Forelimb muscle (tissue), 1 donor: ENCODE results near the gene CEP68. TPM values are rescaled to one million over a fixed set of nuclear protein-coding genes. Genes with fewer than 3 reads are reported as not detected.
"Not testable (repeated sequence)": the region's sequence is repeated elsewhere in the genome, so short reads cannot be mapped to it uniquely, and the experiment has no call there.

ENCODE experiments used
- DNase-seq: peaks from one replicate; pipeline ENCODE4 v3.0.0-alpha.2; 2013; ENCODE audit warnings: low read depth
- polyA plus RNA-seq: library from polyadenylated mRNA; unstranded; fragments of 120-200 nt; gene quantifications from one replicate; pipeline ENCODE4 v1.2.1, GENCODE V29; 2013; ENCODE audit not compliant: insufficient read length

CEP68 gene
- polyA plus RNA-seq, 1 donor, result 26.0 TPM

GRCh38 chr2:65079017-65079416, 22.8 kb downstream of the CEP68 start:
- no peak for DNase-seq

DNA sequence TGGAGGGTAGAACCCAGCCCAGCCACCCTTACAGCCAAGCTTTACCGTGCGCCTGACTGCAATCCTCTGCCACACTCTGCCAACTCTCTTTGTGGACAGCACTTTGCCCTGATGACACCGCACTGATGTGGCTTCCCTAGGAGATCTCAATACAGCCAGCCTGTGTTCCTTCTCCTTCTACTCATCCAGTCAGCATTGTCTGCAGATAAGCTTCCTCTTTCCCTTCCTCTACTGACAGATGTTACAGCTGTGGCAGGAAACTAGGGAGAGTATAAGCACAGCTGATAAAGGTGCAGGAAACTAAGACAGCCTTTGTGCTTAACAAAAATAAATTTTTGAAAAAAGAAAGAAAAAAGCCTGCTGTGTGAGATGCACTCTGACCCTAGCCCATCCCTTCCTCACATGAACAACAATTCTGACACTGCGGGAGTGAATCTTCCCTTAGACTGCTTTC, 25.0 kb downstream of the CEP68 start:
- no peak for DNase-seq

GRCh38 chr2:65085148-65085547, 28.9 kb downstream of the CEP68 start:
- no peak for DNase-seq

GRCh38 chr2:65092791-65093190, 36.6 kb downstream of the CEP68 start:
- no peak for DNase-seq

DNA sequence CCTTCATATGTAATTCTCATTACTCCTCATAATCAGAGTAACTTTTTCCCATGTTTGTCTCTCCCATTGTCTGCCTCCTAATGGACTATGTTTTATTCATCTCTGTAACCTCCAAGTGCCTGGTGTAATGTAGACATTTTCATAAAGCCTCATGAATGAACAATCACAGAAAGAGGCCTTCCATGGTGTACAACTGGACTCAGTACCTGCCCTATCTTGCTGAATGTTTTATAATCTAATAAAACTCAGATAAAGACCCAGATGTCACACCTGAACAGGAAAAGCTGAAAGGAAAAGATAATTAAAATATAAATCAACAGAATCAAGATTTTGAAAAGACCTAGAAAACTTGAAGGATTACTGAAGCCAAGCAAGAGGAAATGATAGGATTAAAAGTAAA, 37.0 kb downstream of the CEP68 start:
- no peak for DNase-seq

DNA sequence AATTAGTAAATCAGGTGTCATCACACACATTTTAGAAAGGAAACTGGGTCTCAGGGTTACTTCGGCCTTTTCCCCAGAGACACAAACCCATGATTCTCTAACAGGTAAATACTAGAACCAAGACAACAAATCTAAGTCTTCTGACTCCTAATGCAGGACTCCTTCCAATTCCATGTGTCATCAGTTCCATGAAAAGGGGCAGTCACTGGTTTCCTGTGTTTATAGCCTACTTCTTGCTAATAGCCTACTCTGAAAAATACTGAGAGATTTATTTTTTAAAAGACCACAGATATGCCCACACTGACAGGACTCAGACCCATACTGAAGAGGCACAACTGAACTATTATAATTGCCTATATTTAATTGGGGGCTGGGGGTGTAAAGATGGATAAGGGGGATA, 40.7 kb downstream of the CEP68 start:
- DNase-seq, result no peak

- DNase-seq, result no peak
Observed at GRCh38 chr2:65097844-65098243, 41.6 kb downstream of the CEP68 start.

GRCh38 chr2:65098741-65099140, 42.5 kb downstream of the CEP68 start:
- DNase-seq, result no peak

- no peak for DNase-seq
Observed at GRCh38 chr2:65101071-65101470, 44.9 kb downstream of the CEP68 start.

DNA sequence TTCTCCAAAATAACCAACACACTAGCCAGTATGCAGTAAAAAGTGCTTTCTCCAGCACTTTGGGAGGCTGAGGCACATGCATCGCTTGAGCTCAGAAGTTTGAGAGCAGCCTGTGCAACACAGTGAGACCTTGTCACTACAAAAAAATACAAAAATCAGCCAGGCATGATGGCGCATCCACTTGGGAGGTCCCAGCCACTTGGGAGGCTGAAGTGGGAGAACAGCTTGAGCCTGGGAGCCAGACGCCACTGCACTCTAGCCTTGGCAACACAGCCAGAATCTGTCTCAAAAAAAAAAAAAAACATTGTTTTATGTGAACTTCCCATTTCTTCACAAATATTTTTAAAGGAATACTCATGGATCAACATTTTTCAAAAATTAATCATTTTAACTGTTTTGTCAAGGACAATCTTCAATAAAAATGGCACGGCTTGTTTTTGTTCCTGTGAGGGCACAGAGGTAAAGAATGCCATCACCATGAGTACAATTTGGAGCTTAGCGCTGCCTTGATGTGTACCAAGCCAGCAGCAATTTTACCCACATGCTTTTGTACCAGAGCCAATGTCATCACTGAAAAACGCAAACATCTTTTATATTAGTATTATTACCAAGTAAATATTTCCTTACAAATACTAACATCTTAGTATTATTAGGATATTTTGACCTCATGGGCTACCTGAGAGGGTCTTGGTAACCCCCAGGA, 46.9 kb downstream of the CEP68 start:
- no peak for DNase-seq

DNA sequence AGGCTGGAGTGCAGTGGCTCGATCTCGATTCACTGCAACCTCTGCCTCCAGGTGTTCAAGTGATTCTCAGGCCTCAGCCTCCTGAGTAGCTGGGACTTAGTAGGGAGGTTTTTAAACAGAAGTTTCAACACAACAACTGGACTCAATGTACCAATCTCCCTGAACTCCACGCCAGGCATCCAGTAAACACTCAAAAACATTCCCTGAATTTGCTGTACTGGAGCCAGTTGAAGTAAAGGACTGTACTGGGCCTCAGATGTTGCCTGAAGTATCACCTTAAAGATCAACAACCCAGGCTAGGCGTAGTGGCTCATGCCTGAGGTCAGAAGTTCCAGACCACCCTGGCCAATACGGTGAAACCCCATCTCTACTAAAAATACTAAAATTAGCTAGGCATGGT, 51.3 kb downstream of the CEP68 start:
- DNase-seq, result no peak

DNA sequence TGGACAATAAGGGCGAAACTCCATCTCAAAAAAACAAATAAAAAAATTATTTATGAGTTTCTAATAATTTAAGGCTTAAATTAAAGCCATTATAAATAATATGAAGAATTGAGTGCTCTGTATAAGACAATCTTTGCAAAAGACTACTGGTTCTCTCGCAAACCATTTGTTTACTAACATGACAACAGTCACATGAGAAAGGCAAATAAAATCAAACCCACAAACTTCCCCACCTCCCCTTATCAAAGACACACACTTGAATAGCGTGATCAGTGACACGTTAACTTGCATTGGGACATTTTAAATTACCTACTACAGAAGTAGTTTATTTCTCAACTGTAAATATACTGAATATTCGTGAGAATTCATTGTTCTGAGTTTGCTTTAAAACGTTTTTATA, 52.6 kb downstream of the CEP68 start:
- no peak for DNase-seq

- no peak for DNase-seq
Observed at GRCh38 chr2:65112633-65113032, 56.4 kb downstream of the CEP68 start.

DNA sequence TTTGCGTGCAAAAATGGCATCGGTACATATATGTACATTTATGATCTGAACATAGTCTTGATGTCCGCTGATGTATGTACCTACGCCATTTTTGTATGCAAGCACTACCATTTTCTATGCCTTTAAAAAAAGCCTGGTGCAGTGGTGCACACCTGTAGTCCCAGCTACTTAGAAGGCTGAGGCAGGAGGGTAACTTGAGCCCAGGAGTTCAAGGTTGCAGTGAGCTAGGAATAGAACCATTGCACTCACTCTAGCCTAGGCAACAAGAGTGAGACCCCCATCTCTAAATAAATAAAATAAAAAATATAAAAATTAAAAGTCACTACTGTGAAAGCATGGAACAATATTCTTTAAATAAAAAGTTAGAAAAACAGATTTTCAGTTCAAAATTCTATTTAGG, 57.0 kb downstream of the CEP68 start:
- no peak for DNase-seq

GRCh38 chr2:65113816-65114215, 57.6 kb downstream of the CEP68 start:
- no peak for DNase-seq

GRCh38 chr2:65114921-65115320, 58.7 kb downstream of the CEP68 start:
- no peak for DNase-seq

- DNase-seq, result no peak
Observed at GRCh38 chr2:65116645-65117044, 60.4 kb downstream of the CEP68 start.

- DNase-seq, result no peak
Observed at GRCh38 chr2:65120990-65121693, 64.9 kb downstream of the CEP68 start.

GRCh38 chr2:65122313-65122712, 66.1 kb downstream of the CEP68 start:
- no peak for DNase-seq

DNA sequence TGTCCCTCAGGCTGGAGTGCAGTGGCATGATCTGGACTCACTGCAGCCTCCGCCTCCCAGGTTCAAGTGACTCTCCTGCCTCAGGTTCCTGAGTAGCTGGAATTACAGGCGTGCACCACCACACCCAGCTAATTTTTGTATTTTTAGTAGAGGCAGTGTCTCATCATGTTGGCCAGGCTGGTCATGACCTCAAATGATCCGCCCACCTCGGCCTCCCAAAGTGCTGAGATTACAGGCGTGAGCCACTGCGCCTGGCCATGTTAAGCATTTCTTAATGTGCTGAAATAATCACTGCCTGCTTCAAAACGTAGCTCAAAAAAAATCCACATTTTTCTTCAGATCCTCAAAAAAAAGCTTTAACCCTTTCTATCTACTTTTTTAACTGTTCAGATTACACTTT, 69.2 kb downstream of the CEP68 start:
- not testable (repeated sequence) for DNase-seq

DNA sequence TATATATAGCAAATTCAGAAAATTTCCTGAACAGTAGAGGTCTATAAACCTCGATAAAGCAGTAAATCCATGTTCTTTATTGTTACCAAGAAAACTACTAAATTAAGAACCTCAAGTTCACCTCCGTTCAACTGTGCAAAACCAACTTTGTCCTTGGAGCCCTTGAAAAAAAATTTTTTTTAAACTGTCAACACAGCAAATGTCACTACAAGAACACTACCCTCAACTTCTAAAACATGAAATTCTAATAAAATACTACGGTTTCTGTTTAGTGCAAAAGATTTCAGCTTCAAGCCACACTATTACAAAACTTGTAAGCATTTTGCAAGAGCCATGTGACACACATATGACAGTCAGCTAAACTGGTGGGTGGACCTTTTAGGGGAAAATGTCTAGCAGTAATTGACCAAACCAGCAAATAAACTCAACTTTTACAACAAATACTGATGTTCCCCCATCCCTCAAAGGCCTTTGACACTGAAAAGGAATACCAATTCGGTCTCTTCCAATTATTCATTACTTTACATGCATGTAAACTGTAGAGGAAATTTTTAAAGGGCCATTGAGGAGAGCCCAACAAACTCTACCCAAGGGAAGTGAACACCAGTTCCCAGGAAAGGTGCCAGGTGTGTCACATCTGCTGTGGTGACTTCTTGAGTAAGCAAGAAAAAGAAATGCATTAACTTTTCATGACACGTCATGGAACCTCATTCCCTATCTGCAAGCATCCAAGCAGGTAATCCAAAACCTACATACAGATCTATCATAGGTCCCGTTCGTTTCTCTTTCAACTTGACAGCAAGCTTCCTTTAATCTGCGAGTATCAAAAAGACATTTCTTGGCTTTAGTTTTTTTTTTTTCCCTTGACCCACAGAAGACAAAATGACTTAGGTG, 72.3 kb downstream of the CEP68 start:
- no peak for DNase-seq

GRCh38 chr2:65129286-65129825, 73.1 kb downstream of the CEP68 start:
- no peak for DNase-seq
